Panc1 (cell line): ENCODE measurements around the gene CLTB.

Experiments
- CTCF ChIP-seq: fragments of 450-650 bp; IDR thresholded peaks from 2 replicates; pipeline ENCODE4 v1.5.1; 2017; ENCODE audit warnings: mild to moderate bottlenecking
- SIN3A ChIP-seq: IDR thresholded peaks from 2 replicates; pipeline ENCODE4 v1.6.1; 2012; ENCODE audit warnings: low read depth, mild to moderate bottlenecking, low read length, moderate library complexity, borderline replicate concordance; ENCODE audit not compliant: insufficient read depth

- TF ChIP-seq CTCF = no peak
- TF ChIP-seq SIN3A = no peak
Measured at GRCh38 chr5:176365351-176366231, 50.7 kb downstream of the CLTB start, which contains the start of gene ARL10.
